LNCAP (cell line): Measurements from ENCODE around the gene RHOV.

Experiments
- CTCF ChIP-seq: fragments of 450-650 bp; IDR thresholded peaks from 2 replicates; pipeline ENCODE4 v1.5.1; 2017; ENCODE audit warnings: mild to moderate bottlenecking

The RHOV gene

DNA sequence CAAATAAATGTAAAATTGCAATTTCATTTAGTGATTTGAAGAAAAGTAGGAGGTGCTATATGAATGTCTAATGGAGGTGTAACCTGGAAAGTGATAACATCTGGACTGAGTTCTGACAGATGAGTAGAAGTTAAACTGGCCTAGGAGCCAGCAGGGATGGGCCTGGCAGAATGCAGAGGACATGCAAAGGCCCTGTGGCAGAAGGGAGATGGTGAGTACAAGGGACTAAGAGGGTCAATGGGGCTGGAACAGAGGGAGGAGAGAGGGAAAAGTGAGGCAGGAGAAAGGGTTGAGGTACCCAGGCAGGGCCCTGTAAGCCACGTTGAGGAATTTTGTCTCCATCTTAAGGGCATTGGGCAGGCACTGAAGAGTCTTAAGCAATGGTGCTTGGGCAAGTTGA, 42.2 kb downstream of the RHOV start:
- no peak for TF ChIP-seq CTCF

DNA sequence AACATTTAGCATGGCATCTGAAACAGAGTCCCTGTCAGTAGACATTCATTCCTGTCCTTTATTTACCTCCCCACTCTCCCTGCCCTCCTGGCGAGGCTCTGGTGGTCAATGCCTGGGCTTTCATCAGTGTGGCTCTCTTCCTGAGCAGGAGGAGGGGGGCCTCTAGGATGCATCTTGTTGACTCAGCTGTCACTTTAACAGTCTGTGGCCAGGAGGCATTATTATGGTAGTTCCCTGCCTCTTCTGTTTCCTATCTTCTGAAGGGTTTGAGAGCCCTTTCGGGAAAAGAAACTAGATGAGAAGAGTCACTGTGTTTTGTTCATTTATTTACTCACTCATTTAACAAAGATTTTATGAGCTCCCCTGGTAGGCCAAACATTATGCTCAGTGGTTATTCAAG, 43.1 kb downstream of the RHOV start:
- no peak for TF ChIP-seq CTCF

DNA sequence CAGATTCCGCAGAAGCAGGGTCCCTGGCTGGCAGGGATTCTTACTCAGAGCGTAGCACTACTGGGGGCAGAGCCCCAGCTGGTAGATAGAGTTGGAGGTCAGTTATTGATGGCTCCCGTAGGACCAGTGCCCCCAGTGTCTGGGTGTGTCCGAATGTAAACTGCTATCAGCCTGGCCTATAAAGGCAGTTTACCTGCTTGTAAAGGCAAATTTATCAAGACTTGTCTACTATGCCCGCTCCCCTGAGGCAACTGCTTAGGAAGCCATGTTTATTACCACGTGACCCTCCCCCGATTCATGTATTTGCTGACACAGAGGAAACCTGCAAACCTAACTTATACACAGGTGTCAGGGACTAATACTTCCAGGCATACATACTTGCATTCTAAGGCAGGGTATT, 44.9 kb downstream of the RHOV start:
- TF ChIP-seq CTCF = no peak

GRCh38 chr15:40828447-40829036, 45.5 kb downstream of the RHOV start, which contains the start of gene PPP1R14D:
Gene PPP1R14D (minus strand): TSS chr15:40828708. CDS start chr15:40828641, 67 bp downstream.
- TF ChIP-seq CTCF = no peak

DNA sequence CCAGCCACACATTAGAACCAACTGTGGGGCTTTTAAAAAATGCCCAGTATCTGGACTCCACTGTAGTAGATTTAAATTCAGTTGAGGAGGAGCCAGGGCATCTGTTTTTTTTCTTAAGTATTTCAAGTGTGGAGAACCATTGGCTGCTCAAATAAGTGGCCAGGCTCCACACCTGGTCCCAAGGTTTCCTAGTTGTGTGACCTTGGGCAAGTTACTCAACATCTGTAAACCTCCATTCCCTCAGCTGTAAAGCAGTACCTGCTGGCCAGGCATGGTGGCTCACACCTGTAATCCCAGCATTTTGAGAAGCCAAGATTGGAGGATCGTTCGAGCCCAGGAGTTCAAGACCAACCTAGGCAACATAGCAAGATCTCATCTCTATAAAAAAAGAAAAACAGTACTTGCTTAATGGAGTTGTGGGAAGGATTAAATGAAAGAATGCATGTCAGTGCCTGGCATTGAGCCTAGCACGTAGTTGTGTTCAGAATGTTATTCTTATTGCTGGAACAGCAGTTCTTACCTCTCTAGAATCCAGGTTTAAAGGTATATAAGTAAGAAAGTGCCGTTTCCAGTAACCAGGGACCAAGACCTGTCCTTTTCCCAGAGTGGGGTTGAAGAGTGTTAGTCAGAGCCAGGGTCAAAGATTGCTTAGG, 47.5 kb downstream of the RHOV start:
- no peak for TF ChIP-seq CTCF

DNA sequence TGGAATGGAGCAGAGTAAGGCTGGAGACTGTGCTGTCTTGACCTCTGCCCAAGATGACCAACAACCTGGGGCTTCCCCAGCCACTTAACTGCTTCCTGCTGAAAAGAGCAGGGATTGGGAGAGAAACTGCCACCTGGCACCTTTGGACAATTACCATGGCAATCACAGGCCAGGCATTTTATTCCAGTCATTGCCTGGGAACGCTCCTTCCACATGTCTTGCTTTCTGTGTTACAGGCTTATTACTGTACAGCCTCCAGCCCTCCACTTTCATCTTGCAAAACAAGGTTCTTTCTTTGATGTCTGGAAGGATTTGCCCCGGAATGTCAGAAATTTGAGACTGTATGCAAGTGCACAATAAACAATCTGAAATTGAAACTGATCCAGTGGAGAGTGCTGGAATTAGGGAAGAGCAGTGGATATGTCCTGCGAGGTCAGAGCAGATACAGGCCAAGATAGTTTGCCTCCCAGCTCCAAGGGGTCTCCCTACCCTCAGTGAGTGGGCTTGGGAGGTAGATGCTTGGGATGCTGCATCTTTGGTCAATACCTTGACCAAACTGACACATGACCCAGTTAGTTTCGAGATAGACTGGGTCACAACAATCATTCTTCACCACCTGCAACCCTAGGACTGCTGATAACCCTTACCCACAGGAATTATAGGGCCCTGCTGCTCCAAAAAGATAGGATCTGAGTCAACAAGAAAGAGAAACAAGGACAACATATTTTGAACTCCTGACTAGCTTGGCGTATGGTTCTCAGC, 48.2 kb downstream of the RHOV start:
- no peak for TF ChIP-seq CTCF

DNA sequence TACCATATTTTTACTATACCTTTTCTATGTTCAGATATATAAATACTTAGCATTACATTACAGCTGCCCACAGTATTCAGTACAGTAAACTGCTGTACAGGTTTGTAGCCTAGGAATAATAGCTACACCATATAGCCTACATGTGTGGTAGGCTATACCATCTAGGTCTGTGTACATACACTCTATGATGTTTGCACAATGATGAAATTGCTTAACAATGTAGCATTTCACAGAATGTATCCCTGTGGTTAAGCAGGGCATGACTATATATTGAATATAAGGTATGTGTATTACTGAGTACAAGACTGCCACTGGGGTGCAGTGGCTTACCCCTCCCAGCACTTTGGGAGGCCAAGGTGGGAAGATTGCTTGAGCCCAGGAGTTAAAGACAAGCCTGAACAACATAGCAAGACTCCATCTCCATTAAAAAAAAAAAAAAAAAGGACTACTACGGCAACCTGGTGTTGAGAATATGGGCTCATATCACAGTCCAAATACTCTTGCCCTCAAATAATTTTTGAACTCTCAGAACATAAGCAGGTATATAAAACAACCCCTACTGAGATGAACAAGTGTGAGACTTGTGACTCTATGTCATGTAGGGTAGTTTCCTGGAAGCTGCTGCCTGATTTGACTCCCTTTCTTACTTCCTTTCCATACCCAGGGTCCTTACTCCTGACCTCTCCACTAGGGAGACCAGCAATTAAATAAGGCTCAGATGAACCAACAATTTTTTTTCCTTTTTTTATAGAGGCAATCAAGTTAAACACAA, 50.3 kb downstream of the RHOV start:
- no peak for TF ChIP-seq CTCF
